Tibial artery (tissue), 4 donors: ENCODE results near the gene ADRA1B.

Experiments used
- DNase-seq, 2 donors: peaks; one replicate each; pipeline ENCODE4 v3.0.0-alpha.2; 2019
- H3K27ac ChIP-seq, 2 donors: fragments of 200-600 bp; sonication (generic) in 1 of 2; 1 replicate in 1 of 2; 2 replicates in 1 of 2; pipeline ENCODE4 v1.5.1; 2018 to 2019; ENCODE audit warnings: mild to moderate bottlenecking in 1 of 2
- H3K27me3 ChIP-seq, 2 donors: fragments of 200-600 bp; sonication (generic) in 1 of 2; one replicate each; pipeline versions ENCODE4 v1.5.1 to v1.6.0; 2016 to 2019
- H3K36me3 ChIP-seq, 3 donors: fragments of 200-600 bp; sonication (generic) in 2 of 3; one replicate each; pipeline ENCODE4 v1.5.1; 2016 to 2019; ENCODE audit warnings: mild to moderate bottlenecking in 2 of 3
- H3K4me1 ChIP-seq, 4 donors: fragments of 200-600 bp; sonication (generic) in 2 of 4; 1 replicate in 3 of 4; 2 replicates in 1 of 4; pipeline ENCODE4 v1.5.1; 2016 to 2019
- H3K4me3 ChIP-seq, 2 donors: fragments of 200-600 bp; sonication (generic) in 1 of 2; 1 replicate in 1 of 2; 2 replicates in 1 of 2; pipeline ENCODE4 v1.5.1; 2018 to 2019; ENCODE audit warnings: mild to moderate bottlenecking in 2 of 2
- H3K9me3 ChIP-seq, 3 donors: fragments of 200-600 bp; sonication (generic) in 1 of 3; one replicate each; pipeline ENCODE4 v1.5.1; 2016 to 2019
- CTCF ChIP-seq, 2 experiments: fragments of 200-600 bp in 1 of 2; fragments of 450-650 bp in 1 of 2; IDR thresholded peaks; one replicate each; pipeline ENCODE4 v1.5.1; 2017 to 2019; ENCODE audit warnings: antibody characterized with exemption in 2 of 2, mild to moderate bottlenecking in 1 of 2, moderate library complexity in 1 of 2
- intact Hi-C: fragments of 100-400 bp; cut with DNase I; formaldehyde crosslinking; loops from one replicate; pipeline ENCODE4 v1.15.0; 2023; ENCODE audit warnings: low total_unique reads

Gene ADRA1B

GRCh38 chr5:159893040-159893695 is 23.1 kb upstream of the ADRA1B start:
- no peak for TF ChIP-seq CTCF (IDR thresholded peaks at IDR 0.05)
- H3K9me3 ChIP-seq = no peaks in the 10 kb centered on the region
- H3K27ac ChIP-seq = no peak overlapping the region
- no peak overlapping the region for H3K4me3 ChIP-seq
- no peaks in the 10 kb centered on the region for H3K36me3 ChIP-seq
- peaks cover 0 to 21% (median 6%) of the 10 kb centered on the region in 4 donors for H3K4me1 ChIP-seq
- DNase-seq = no peak
- no peaks in the 10 kb centered on the region for H3K27me3 ChIP-seq
- intact Hi-C loops = no loop called here

GRCh38 chr5:159894149-159894720 is 22.0 kb upstream of the ADRA1B start:
- Histone ChIP-seq H3K4me3 (no peak overlapping the region), H3K9me3 (no peaks in the 10 kb centered on the region), H3K4me1 (peaks cover 0 to 21% (median 6%) of the 10 kb centered on the region in 4 donors), H3K27me3 (no peaks in the 10 kb centered on the region), H3K36me3 (no peaks in the 10 kb centered on the region), H3K27ac (no peak overlapping the region)
- no peak for DNase-seq
- TF ChIP-seq CTCF (IDR thresholded peaks at IDR 0.05) = no peak
- intact Hi-C loops = no loop called here

- peaks cover 0 to 21% (median 9%) of the 10 kb centered on the region in 4 donors for H3K4me1 ChIP-seq
- DNase-seq = no peak
- intact Hi-C loops = no loop called here
- no peak for TF ChIP-seq CTCF (IDR thresholded peaks at IDR 0.05)
- H3K36me3 ChIP-seq = no peaks in the 10 kb centered on the region
- no peak overlapping the region for H3K4me3 ChIP-seq
- H3K9me3 ChIP-seq = no peaks in the 10 kb centered on the region
- no peaks in the 10 kb centered on the region for H3K27me3 ChIP-seq
- H3K27ac ChIP-seq = no peak overlapping the region
Observed at GRCh38 chr5:159897786-159898393, 18.4 kb upstream of the ADRA1B start.

GRCh38 chr5:159899067-159900049 is 16.9 kb upstream of the ADRA1B start:
- intact Hi-C loops = no loop called here
- TF ChIP-seq CTCF (IDR thresholded peaks at IDR 0.05) = no peak
- H3K4me1 ChIP-seq = peaks cover 0 to 12% (median 5%) of the 10 kb centered on the region in 4 donors
- H3K27ac ChIP-seq = no peak overlapping the region
- H3K9me3 ChIP-seq = no peaks in the 10 kb centered on the region
- H3K36me3 ChIP-seq = no peaks in the 10 kb centered on the region
- H3K4me3 ChIP-seq = no peak overlapping the region
- no peaks in the 10 kb centered on the region for H3K27me3 ChIP-seq
- no peak for DNase-seq

GRCh38 chr5:159901308-159901707 is 15.0 kb upstream of the ADRA1B start:
- TF ChIP-seq CTCF (IDR thresholded peaks at IDR 0.05) = no peak
- no peak overlapping the region for H3K27ac ChIP-seq
- intact Hi-C loops = no loop called here

More at GRCh38 chr5:159901308-159901707, 15.0 kb upstream of the ADRA1B start:
- Histone ChIP-seq H3K36me3 (no peaks in the 10 kb centered on the region), H3K4me3 (no peak overlapping the region), H3K27me3 (no peaks in the 10 kb centered on the region), H3K4me1 (peaks cover 0 to 22% (median 6%) of the 10 kb centered on the region in 4 donors), H3K9me3 (no peaks in the 10 kb centered on the region)
- DNase-seq = no peak
